Cerebellar cortex (tissue), 1 donor: Measurements from ENCODE around the gene ROBO1.
"Not testable (repeated sequence)": the region's sequence is repeated elsewhere in the genome, so short reads cannot be mapped to it uniquely, and the experiment has no call there.

Experiments used
- DNase-seq: peaks from one replicate; pipeline ENCODE4 v3.0.0-alpha.2; 2015; ENCODE audit warnings: low spot score

ROBO1 gene

DNA sequence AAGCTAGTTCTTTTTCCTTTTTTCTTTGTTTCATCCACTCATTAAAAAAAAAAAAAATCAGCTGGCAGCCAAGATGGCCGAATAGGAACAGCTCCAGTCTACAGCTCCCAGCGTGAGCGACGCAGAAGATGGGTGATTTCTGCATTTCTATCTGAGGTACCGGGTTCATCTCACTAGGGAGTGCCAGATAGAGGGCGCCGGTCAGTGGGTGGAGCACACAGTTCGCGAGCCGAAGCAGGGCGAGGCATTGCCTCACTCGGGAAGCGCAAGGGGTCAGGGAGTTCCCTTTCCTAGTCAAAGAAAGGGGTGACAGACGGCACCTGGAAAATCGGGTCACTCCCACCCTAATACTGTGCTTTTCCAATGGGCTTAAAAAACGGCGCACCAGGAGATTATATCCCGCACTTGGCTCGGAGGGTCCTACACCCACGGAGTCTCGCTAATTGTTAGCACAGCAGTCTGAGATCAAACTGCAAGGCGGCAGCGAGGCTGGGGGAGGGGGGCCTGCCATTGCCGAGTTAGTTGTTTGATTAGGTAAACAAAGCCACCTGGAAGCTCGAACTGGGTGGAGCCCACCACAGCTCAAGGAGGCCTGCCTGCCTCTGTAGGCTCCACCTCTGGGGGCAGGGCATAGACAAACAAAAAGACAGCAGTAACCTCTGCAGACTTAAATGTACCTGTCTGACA, 1092.5 kb downstream of the ROBO1 start:
- not testable (repeated sequence) for DNase-seq

DNA sequence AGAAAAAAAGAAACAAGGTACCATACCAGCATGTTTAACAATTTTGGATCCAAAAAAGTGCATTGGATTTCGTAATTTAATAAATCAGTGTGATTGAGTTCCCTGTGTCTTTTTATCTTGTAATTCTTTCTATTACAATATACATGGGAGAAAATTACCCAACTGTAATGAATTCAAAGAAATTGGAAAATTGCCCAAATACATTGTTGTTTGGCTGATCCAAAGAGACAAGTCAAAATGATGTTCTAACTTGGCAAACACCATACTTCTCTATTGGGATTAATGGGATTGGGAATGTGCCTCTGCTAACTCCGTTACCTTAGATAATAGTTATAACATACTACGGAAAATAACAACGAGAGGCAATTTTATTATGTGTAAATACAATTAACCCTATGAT, 1097.1 kb downstream of the ROBO1 start:
- DNase-seq: peak; percentile 28

DNA sequence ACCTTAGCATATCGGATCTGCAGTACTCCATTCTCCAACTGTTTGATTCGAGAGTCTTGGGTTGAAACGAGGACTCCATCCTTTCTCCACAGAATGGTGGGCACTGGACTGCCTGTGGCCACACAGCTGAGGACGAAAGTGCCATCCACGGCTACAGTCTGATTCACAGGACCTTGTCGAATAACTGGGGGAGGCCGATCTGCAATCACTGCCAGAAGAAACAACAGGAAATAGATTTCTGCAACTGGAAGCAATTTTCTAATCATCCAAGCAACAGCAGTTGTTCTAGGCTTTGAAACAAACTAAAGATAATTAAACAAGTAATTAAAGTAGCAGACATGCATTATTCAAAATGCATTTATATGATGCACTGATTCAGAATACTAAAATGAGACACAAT, 1097.7 kb downstream of the ROBO1 start:
- DNase-seq: no peak

DNA sequence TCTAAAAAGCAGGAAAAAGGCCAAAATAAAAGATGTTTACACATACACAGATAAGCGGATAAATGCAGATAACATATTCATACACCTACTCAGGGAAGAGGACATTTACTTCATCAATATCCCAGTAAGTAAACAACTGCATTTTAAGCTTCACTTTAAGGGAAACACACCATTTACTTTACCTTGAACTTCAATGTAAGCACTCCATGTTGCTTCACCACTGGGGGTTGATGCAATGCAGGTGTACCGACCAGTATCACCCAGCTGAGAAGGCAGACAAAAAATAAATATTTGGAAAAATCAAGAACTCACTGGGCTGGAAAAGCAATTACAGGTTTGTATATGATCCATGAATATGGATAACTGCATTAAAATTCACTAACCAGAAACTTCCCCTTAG, 1099.5 kb downstream of the ROBO1 start:
- no peak for DNase-seq

DNA sequence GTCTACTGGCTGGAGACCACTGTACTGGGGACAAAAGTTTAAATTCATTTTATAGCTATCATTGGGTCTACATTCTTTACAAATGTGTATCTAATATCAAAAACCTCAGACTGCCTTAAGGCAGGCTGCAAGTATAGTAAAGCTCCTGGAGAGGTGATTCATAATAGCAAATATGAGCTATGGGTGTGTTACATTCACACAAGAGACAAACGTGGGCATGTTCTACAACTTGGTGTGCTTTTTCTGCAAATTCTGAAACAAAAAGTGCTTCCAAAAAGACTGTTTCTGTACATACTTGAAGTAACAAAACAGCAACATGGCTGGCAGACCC, 1101.4 kb downstream of the ROBO1 start:
- no peak for DNase-seq

DNA sequence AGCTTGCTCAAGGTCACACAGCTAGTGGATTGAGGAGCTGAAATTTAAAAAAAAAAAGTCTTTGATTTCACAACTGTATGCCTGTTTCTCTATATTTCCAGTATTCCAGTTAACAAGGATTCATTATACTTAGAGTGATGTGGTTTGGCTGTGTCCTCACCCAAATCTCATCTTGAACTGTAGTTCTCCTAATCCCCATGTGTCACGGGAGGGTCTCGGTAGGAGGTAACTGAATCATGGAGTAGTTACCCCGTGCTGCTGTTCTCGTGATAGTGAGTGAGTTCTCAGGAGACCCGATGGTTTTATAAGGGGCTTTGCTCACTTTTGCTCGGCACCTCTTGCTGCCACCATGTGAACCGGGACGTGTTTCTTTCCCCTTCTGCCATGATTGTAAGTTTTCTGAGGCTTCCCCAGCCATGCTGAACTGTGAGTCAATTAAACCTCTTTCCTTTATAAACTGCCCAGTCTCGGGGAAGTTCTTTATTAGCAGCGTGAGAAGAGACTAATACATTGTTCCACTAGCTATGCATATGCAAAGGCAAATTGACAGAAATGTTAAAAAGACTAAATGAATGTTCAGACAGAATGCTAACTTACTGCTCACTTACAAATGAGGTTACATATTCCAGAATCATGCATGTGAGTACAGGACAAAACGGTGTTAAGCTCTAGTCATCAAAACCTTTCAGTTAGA, 1101.9 kb downstream of the ROBO1 start:
- no peak for DNase-seq

DNA sequence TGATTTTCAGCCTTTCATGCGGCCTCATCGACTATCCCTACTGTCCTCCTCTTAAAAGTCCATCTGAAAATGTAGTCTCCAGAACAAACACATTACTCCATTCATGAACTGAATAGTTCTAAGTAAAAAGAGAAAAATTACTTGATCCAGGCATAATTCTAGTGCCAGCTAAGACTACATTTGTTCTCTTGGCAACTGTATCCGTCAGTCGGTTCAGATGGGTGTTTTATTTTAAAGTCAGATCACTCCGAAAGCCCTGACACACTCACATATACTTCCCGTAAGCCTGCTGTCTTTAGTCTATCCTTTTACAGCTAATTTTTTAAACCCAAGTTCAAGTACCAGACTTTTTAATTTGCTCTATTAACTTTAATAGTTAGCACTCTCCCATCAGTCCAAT, 1102.7 kb downstream of the ROBO1 start:
- no peak for DNase-seq

DNA sequence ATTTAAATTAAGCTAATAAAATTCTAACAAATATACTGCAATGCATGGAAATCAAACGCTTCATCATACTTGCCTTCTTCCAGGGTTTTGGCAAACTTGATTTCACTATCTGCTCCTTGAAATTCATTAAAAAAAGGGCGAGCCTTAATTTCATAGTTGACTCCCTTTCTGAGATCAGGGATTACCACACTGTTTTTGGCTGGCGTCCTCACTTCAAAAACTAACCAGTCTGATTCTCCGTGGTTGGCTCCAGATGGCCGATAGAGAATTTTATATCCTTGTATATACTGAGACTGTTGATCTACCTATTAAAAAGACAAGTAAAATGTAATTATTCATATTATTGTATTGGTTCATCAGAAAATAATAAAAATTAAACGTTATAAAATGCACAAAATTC, 1106.8 kb downstream of the ROBO1 start:
- DNase-seq: peak; percentile 65

DNA sequence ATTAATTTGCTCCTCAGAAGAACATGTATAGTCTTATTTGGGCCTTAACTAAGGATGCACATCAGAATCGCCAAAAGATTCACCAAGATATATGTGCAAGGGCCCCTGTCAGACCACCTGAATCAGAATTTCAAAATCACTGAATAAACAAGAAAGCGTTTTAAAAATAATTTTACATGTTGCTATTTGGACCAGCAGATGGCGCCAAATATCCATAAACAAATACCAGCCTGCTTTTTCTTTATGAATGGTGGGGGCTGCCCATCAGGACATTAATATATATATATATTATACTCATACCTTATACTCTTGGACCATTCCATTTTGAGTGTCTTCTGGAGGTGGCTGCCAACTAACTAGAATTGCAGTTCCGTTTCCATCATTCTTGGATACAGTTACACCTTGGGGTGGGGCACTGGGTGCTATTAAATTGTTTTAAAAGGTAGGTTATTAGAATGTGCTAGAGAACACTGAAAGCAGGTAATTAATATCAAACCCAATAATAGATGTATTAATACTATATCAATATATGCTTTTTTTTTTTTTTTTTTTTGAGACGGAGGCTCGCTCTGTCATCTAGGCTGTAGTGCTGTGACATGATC, 1108.3 kb downstream of the ROBO1 start:
- peak; percentile 69 for DNase-seq

DNA sequence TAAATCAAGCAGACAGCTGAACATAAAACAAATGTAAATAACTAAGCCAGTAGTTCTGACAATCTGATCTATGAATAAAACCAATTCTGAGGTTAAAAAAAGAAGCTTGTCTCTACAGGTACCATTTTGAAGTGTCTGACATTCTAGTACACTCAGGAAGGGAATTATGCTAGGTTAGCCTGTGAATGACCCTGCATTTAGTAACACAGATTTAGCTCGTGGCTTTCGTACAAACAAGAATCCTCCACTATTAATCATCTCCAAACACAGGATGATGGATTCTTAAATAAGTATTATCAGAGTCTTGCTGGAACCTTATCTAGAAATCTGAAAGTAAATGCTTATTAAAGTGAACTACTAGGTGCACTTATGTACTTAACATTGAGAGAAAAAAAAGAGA, 1120.1 kb downstream of the ROBO1 start:
- no peak for DNase-seq

DNA sequence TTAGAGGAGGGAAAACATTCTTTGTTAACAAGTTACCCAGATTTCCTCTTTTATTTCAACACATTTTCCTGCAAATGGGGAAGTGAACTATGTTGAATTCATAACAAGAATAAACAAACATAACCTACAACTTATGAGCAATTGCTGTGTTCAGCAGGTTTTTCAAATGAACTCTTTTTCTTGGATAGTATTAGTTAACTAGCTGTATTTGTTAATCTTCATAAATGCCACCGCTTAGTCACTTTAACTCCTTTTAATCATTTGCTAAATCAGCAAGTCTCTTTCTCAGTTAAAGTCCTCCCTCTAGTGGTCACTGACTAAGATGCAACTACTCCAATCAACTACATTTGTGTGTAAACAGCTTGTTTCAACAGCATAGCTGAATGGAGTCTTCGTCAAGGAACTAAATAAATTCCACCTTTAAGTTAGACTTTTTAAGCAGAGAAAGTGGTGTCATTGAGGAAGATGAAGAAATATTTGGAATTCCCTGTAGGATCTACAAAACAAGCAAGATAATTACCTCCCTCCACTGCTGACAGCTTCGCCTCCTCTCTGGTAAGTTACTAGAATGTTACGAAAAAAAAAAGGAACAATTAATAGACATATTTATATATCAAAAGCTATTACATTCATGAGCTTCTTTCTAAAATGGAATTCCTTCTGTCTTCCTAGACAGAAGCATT, 1122.0 kb downstream of the ROBO1 start:
- DNase-seq: peak; percentile 87

DNA sequence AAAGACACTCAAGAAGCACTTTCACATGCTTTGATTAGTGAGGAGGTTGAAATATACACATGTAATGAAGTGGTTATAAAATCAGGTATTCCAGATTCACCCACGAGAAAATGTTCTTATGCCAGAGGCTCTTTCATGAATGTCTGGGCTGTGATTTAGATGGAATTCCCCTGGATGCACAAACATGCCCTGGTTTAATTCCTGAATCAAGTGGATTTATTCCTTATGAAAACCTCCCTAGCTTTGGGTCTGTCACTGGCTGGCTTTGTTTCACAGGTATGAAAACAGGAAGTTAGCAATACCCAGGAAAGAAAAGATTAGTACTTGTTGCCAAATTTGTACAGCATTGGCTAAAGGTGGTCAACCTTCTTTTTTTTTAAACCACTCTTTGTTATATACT, 1123.0 kb downstream of the ROBO1 start:
- no peak for DNase-seq

DNA sequence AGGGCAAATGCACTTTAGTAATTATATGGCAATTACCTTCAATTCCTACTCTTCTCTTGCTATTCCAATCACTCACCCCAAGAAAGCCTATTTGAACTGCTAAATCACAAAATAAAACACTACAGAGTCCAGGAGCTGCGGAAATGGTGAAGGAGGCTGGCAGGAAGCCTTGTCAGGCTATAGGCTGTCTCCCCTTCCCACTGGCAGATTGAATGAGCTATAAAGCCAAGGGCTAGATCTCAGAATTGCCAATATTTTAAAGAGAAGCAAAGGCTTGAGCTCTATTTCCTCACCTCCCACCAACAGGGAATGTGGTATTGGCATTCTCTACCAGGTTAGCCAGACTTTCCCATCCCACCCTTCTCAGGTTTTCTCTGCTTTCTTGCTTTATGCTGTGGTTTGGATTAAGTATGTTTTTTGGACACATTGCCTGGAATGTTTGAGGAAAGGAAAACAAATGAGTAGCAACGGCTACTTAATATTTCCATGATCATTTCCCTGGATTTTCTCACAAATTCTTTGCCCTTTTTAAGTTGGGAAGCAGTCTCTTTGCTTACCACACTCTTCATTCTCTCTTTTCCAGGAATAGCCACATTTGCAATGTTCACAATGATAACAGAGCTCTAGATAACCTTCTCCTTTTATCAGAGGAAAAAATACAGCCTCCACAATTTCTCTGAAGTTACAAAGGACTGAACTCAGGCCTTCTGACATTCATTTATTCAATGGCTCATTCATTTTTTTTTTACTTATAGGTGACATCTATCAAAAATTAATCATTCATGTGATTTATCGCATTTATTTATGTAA, 1125.4 kb downstream of the ROBO1 start:
- DNase-seq: no peak

DNA sequence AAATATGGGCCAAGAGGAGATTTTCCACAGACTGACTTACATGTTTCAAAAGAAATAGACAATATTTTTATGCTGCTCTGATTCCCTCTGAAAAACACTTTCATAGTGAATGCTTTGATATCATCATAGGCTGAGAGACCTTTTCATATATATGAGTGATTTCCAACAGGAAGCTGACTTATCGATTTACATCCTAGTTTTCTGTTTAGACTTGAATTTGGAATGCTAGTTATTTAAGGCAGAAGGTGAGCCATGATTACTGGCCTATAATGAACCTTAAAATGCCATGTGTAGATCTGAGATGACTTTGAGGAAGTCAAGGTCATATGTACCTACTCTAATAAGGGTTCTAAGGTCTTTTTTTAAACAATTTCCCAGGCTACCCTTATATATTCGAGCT, 1126.1 kb downstream of the ROBO1 start:
- no peak for DNase-seq

DNA sequence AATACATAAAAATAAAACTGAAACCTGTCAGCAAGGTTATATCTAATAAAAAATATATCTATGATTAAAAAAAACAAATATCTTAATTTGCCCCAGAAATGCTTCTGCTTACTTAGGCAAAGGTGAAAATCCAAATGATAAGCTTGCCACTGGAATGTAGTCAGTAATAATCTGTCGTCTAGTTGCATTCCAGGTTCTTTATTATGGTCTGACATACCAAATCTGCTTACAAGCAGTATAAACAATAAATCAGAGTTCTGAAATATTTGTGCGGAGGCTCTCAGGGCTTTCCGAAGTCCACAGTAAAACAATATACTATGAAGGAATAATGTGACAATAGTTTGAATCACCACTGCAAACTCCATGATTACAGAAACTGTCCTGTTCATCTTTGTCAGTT, 1133.5 kb downstream of the ROBO1 start:
- DNase-seq: no peak

DNA sequence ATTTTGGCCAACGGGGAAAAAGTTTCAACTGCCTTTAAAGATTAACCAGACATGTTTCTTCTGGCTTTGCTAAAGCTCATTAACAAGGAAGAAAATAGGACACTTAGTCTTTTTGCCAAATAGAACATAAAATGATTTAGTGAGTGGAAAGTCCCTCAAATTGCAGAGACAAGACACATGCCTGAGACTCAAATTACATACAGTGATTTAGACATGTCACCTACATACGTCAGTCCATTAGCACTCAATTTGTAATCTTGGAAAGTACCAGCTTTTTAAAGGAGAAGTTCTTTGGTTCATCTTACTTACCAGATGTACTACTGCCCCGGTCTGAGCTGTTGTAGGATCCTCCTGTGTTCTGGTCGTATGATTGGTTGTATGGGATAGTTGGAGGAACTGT, 1134.2 kb downstream of the ROBO1 start:
- DNase-seq: no peak

DNA sequence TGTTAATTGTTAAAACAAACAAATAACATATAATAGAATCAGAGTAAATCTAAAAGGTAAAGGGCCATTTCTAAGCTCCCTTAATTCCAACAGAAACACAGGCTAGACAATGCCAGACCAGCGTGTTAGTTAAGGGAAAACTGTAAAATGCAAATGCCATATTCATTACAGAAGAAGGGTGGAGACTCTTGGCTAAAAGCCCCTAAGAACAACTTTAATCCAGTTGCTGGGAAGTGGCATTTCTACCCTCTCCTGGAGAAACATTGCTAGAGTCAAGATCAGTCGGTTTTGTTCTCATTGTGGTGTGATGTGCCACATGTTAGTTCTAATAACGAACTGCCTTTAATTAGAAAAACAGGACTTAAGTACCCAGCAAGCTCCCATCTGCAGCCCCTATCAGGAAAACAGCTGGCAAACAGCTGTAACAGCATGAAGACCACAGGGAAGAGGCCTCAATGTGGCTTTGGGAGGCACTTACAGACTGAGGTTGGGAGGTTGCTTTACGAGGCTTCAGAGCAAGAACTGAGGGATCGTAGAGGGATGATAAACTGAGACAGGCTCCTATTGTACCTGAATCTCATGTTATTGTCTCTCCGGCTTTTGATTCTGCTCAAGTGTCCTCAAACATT, 1134.8 kb downstream of the ROBO1 start:
- no peak for DNase-seq

DNA sequence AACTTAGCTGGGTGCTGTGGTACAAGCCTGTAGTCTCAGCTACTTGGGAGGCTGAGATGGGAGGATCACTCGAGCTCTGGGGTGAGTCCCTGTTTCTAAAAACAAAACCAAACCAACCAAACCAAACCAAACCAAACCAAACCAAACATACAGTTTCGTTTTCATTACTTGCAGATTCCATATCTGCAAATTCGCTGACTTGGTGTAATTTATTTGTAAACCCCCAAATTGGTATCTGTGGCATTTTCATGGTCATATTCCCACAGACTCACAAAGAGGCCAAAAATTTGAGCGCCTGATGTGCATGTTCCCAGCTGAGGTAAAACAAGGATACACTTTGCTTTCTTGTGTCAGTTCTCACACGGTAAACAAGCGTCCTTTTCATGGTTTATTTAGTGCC, 1138.3 kb downstream of the ROBO1 start:
- no peak for DNase-seq

DNA sequence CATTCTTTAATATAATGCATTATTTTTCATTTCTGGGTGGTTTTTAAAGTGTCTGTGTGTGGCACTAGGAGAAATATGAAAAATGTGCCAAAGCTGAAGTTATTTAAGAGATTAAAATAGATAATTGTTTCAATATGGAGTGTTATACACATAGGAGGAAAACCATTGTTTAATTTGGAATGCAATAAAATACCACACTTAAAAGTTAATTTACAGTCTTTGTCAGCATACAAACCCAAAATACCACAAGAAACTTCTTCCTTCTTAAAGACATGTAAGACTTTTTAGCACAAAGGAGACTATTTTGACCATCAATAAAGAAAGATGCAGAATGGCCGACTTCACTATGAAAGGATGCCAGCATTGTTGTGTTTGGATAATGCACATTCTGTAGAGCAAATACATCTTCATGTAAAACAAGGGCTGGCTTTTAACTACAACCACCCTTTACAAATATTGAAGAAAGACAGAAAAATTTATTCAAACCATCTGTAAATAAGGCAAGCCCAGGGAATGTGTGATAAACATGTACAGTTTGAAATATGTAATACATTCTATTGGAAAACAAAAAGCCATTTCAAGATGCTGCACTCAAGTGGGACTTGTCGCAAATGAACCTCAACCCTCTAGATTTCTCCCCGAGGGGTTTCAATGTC, 1146.6 kb downstream of the ROBO1 start:
- no peak for DNase-seq

DNA sequence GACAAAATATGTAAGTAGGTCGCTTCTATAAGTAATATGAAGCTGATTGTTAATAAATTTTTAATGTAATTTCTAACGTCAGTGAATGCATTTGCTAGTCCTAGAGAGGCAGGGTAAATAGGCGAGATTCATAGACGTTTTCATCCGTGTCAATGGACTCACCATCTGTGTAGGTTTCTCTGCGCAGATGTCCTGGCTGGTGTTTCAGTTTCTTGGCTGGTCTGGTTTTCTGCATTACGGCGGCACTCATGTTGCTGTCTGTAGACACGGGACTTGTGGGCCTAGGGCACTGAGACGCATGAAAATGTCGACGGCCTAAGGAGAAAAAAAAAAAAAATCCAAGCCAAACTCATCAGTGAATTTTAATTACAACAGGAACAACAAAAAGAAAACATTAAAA, 1153.3 kb downstream of the ROBO1 start:
- DNase-seq: peak; percentile 31

DNA sequence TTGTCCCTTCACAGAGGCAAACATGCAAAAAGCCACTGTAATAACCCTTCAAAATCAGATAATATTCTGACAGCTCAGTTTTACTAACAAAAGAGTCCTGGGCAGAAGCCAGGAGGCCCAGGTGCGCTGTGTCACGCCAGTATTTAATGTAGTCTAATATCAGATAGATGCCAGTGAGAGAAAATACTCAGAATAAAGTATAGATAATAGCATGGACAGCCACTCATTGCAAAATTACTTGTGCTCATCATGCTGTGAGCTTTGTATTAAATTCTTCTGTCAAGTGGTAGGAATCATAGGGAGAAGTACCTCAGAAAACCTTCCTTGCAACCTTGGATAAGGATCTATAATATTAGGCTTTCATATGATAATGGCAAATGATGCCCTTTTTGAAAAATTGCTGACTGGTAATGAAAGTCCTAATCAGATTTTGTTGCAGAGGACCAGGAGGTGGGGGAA, 1154.3 kb downstream of the ROBO1 start:
- peak; percentile 16 for DNase-seq
